OCI-LY1 (cell line): ENCODE results near the gene PARD3.

ENCODE experiments used
- H2AFZ ChIP-seq: fragments of 200-600 bp; sonication (generic), shearing (Covaris generic); 2 replicates; pipeline ENCODE4 v1.6.0; 2014; ENCODE audit warnings: antibody characterized with exemption, mild to moderate bottlenecking, low read length
- H3F3A ChIP-seq: fragments of 200-600 bp; sonication (generic), shearing (Covaris generic); 2 replicates; pipeline ENCODE4 v1.6.0; 2014; ENCODE audit warnings: mild to moderate bottlenecking, antibody characterized with exemption, low read length, moderate library complexity; ENCODE audit not compliant: insufficient read depth
- H3K27ac ChIP-seq: fragments of 200-600 bp; sonication (generic); 2 replicates; pipeline ENCODE4 v1.5.1; 2014; ENCODE audit warnings: low read length, mixed run types, mild to moderate bottlenecking, low read depth; ENCODE audit not compliant: poor library complexity, severe bottlenecking
- H3K27me3 ChIP-seq: fragments of 200-600 bp; sonication (generic); 2 replicates; pipeline ENCODE4 v1.6.0; 2014; ENCODE audit warnings: antibody characterized with exemption, mild to moderate bottlenecking, low read length, moderate library complexity; ENCODE audit not compliant: insufficient read depth
- H3K36me3 ChIP-seq: fragments of 200-600 bp; sonication (generic); 2 replicates; pipeline ENCODE4 v1.6.1; 2014; ENCODE audit warnings: mild to moderate bottlenecking, antibody characterized with exemption, low read length, moderate library complexity, mixed read lengths; ENCODE audit not compliant: insufficient read depth
- H3K4me1 ChIP-seq: fragments of 200-600 bp; sonication (generic); 2 replicates; pipeline ENCODE4 v1.5.1; 2014; ENCODE audit warnings: mild to moderate bottlenecking, low read length, moderate library complexity; ENCODE audit not compliant: insufficient read depth, severe bottlenecking
- H3K4me2 ChIP-seq: fragments of 200-600 bp; sonication (generic), shearing (Covaris generic); 2 replicates; pipeline ENCODE4 v1.6.1; 2014; ENCODE audit warnings: low read length
- H3K4me3 ChIP-seq: fragments of 200-600 bp; sonication (generic); 2 replicates; pipeline ENCODE4 v1.5.1; 2014; ENCODE audit warnings: low read length, low read depth, mild to moderate bottlenecking, mixed read lengths; ENCODE audit not compliant: poor library complexity, severe bottlenecking
- H3K79me2 ChIP-seq: fragments of 200-600 bp; shearing (Covaris generic); 2 replicates; pipeline ENCODE4 v1.6.1; 2016; ENCODE audit warnings: mixed run types, low read length, mixed read lengths; ENCODE audit not compliant: insufficient read depth
- H3K9ac ChIP-seq: fragments of 200-600 bp; sonication (generic), shearing (Covaris generic); 2 replicates; pipeline ENCODE4 v1.6.1; 2014; ENCODE audit warnings: mild to moderate bottlenecking, low read length, mixed read lengths
- H3K9me2 ChIP-seq: fragments of 200-600 bp; sonication (generic), shearing (Covaris generic); 2 replicates; pipeline ENCODE4 v1.6.1; 2014; ENCODE audit warnings: low read depth, mild to moderate bottlenecking, low read length, mixed read lengths
- H3K9me3 ChIP-seq: fragments of 200-600 bp; shearing (Covaris generic); 2 replicates; pipeline ENCODE4 v1.6.1; 2014; ENCODE audit warnings: low read length, mixed read lengths
- H4K20me1 ChIP-seq: fragments of 200-600 bp; sonication (generic), shearing (Covaris generic); 2 replicates; pipeline ENCODE4 v1.6.0; 2016; ENCODE audit warnings: mild to moderate bottlenecking, low read length; ENCODE audit not compliant: insufficient read depth
- EZH2 ChIP-seq: fragments of 200-600 bp; sonication (generic), shearing (Covaris generic); IDR thresholded peaks from 2 replicates; pipeline ENCODE4 v1.8.0; 2017; ENCODE audit warnings: borderline replicate concordance, mixed run types, mild to moderate bottlenecking, antibody characterized with exemption, low read length, moderate library complexity, mixed read lengths
- TF ChIP-seq, protein P1 (sequence below): fragments of 200-600 bp; sonication (generic), shearing (Covaris generic); IDR thresholded peaks from 2 replicates; pipeline ENCODE4 v1.5.1; 2017; ENCODE audit warnings: mild to moderate bottlenecking, antibody characterized with exemption, low read length, moderate library complexity, mixed read lengths

Gene PARD3

DNA sequence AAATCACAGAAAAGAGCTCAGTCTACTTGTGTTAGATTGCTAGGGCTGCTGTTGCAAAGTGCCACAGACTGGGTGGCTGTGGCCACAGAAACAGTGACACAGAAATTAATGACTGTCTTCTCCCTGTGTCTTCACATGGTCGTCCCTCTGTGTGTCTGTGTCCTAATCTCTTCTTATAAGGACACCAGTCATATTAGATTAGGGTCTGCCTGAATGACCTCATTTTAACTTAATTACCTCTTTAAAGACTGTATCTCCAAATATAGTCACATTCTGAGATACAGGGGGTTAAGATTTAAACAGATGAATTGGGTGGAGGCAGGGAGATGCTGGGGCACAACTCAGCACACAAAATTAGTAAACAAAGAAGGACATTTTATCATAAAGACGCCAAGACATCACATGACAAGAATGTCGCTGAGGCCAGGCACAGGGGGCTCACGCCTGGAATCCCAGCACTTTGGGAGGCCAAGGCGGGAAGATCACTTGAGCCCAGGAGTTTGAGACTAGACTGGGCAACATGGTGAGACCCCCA lies 23.3 kb upstream of the PARD3 start:
- Histone ChIP-seq H3K4me1 (no peaks in the 10 kb centered on the region), H3K9me2 (no peaks in the 10 kb centered on the region), H3K27ac (no peak overlapping the region), H3K79me2 (no peaks in the 10 kb centered on the region), H3K4me2 (no peak overlapping the region), H3K36me3 (no peaks in the 10 kb centered on the region), H3K27me3 (no peaks in the 10 kb centered on the region), H2AFZ (no peak overlapping the region), H4K20me1 (no peaks in the 10 kb centered on the region), H3K9ac (no peak overlapping the region), H3K4me3 (no peak overlapping the region), H3F3A (no peaks in the 10 kb centered on the region), H3K9me3 (no peaks in the 10 kb centered on the region)
- TF ChIP-seq, protein P1, sequence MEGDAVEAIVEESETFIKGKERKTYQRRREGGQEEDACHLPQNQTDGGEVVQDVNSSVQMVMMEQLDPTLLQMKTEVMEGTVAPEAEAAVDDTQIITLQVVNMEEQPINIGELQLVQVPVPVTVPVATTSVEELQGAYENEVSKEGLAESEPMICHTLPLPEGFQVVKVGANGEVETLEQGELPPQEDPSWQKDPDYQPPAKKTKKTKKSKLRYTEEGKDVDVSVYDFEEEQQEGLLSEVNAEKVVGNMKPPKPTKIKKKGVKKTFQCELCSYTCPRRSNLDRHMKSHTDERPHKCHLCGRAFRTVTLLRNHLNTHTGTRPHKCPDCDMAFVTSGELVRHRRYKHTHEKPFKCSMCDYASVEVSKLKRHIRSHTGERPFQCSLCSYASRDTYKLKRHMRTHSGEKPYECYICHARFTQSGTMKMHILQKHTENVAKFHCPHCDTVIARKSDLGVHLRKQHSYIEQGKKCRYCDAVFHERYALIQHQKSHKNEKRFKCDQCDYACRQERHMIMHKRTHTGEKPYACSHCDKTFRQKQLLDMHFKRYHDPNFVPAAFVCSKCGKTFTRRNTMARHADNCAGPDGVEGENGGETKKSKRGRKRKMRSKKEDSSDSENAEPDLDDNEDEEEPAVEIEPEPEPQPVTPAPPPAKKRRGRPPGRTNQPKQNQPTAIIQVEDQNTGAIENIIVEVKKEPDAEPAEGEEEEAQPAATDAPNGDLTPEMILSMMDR, result no peak
- TF ChIP-seq EZH2, result no peak

DNA sequence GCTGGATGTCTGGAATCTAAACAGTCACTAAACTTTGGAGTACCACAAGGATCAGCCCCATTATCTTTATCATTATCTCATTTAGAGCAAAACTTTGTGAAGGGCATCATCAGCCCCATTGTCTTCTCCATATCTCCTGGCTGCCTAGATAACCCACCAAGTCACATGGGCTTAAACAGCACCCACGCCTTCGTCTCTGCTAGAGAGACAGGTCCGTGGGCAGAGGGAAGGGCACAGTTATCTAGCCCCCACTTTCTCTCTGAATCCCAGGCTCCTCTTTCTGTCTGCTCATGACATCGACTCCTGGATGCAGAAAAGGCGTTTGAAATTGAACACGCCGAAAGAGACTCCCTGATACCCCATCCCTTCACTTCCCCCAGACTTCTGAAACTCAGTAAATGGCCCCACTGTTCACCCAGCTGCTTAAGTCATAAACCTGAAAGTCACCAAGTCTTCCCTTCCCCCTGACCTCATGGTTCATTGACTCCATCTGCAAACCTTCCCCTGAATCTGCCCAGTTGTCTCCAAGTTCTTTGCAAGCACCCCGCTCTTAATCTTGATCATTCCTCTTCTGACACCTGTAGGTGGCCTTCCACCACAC lies 20.9 kb upstream of the PARD3 start:
- Histone ChIP-seq H4K20me1 (no peaks in the 10 kb centered on the region), H3K4me1 (no peaks in the 10 kb centered on the region), H3K36me3 (no peaks in the 10 kb centered on the region), H3K9ac (no peak overlapping the region), H3K9me2 (no peaks in the 10 kb centered on the region), H3K27me3 (no peaks in the 10 kb centered on the region), H3K4me3 (no peak overlapping the region), H3K27ac (no peak overlapping the region), H3K9me3 (no peaks in the 10 kb centered on the region), H3K79me2 (no peaks in the 10 kb centered on the region), H2AFZ (no peak overlapping the region), H3F3A (no peaks in the 10 kb centered on the region), H3K4me2 (no peak overlapping the region)
- TF ChIP-seq, protein P1, result no peak
- TF ChIP-seq EZH2, result no peak

GRCh38 chr10:34834274-34834673 lies 19.2 kb upstream of the PARD3 start:
- H2AFZ ChIP-seq, result no peak overlapping the region
- no peaks in the 10 kb centered on the region for H3K9me3 ChIP-seq
- no peaks in the 10 kb centered on the region for H3K4me1 ChIP-seq
- no peak overlapping the region for H3K4me3 ChIP-seq
- H3K9ac ChIP-seq, result no peak overlapping the region
- no peaks in the 10 kb centered on the region for H3F3A ChIP-seq
- H3K27me3 ChIP-seq, result no peaks in the 10 kb centered on the region
- H3K4me2 ChIP-seq, result no peak overlapping the region
- H4K20me1 ChIP-seq, result no peaks in the 10 kb centered on the region
- no peak overlapping the region for H3K27ac ChIP-seq
- H3K9me2 ChIP-seq, result no peaks in the 10 kb centered on the region
- TF ChIP-seq, protein P1, result no peak
- TF ChIP-seq EZH2, result no peak
- no peaks in the 10 kb centered on the region for H3K79me2 ChIP-seq
- no peaks in the 10 kb centered on the region for H3K36me3 ChIP-seq
